K562 (cell line): Measurements from ENCODE around the gene AP3M1. TPM values are rescaled to one million over a fixed set of nuclear protein-coding genes. Genes with fewer than 3 reads are reported as not detected.

Experiments used
- BMI1 ChIP-seq: fragments of 150-350 bp; IDR thresholded peaks from 2 replicates; pipeline ENCODE4 v1.6.1; 2014; ENCODE audit warnings: low read length
- BRCA1 ChIP-seq, 2 experiments: fragments of 450-650 bp in 1 of 2; sonication (generic) in 1 of 2; formaldehyde crosslinking in 1 of 2; IDR thresholded peaks; 2 replicates each; pipeline versions ENCODE4 v1.5.0 to v1.6.1; 2017 to 2020; ENCODE audit warnings: mild to moderate bottlenecking in 1 of 2, missing genetic modification reagents in 1 of 2
- CC2D1A ChIP-seq: fragments of 450-650 bp; IDR thresholded peaks from 2 replicates; pipeline ENCODE4 v1.6.1; 2017; ENCODE audit warnings: mild to moderate bottlenecking
- CEBPG ChIP-seq, 3 experiments: fragments of 200-800 bp in 1 of 3; sonication (Bioruptor generic) in 1 of 3; sonication (generic) in 1 of 3; formaldehyde crosslinking in 1 of 3; IDR thresholded peaks in 2 of 3; conservative IDR thresholded peaks in 1 of 3; 2 replicates each; pipeline versions ENCODE4 v1.6.1 to v1.8.0; 2016 to 2022; ENCODE audit warnings: missing compliant biosample characterization in 2 of 3, missing genetic modification characterization in 2 of 3, mild to moderate bottlenecking in 1 of 3, missing genetic modification reagents in 1 of 3
- DMBX1 ChIP-seq: fragments of 250-450 bp; sonication (Bioruptor Pico); IDR thresholded peaks from 2 replicates; pipeline ENCODE4 v1.8.0; 2022; ENCODE audit warnings: inconsistent platforms, mild to moderate bottlenecking, moderate library complexity, borderline replicate concordance
- ESRRA ChIP-seq: fragments of 450-650 bp; IDR thresholded peaks from 2 replicates; pipeline ENCODE4 v1.6.1; 2014; ENCODE audit warnings: low read depth, mild to moderate bottlenecking, moderate library complexity, borderline replicate concordance
- MAX ChIP-seq: sonication (generic); formaldehyde crosslinking; IDR thresholded peaks from 2 replicates; pipeline ENCODE4 v1.9.0; 2022; ENCODE audit warnings: mild to moderate bottlenecking, missing genetic modification reagents
- MBD2 ChIP-seq: sonication (generic); IDR thresholded peaks from 2 replicates; pipeline ENCODE4 v1.6.1; 2016; ENCODE audit warnings: low read depth, borderline replicate concordance
- NCOA6 ChIP-seq: fragments of 450-650 bp; IDR thresholded peaks from 2 replicates; pipeline ENCODE4 v1.6.1; 2017; ENCODE audit warnings: mild to moderate bottlenecking
- RBM17 ChIP-seq: fragments of 200-400 bp; formaldehyde crosslinking; IDR thresholded peaks from 2 replicates; pipeline ENCODE4 v1.6.1; 2017; ENCODE audit warnings: low read depth, mild to moderate bottlenecking, low read length, borderline replicate concordance
- RFX7 ChIP-seq: fragments of 250-450 bp; sonication (Bioruptor Pico); IDR thresholded peaks from 2 replicates; pipeline ENCODE4 v1.5.1; 2021; ENCODE audit warnings: mild to moderate bottlenecking
- SLC30A9 ChIP-seq: fragments of 250-450 bp; sonication (Bioruptor Pico); IDR thresholded peaks from 2 replicates; pipeline ENCODE4 v1.8.0; 2022; ENCODE audit warnings: mild to moderate bottlenecking, moderate library complexity
- TEAD1 ChIP-seq, 2 experiments: fragments of 450-650 bp in 1 of 2; sonication (generic) in 1 of 2; formaldehyde crosslinking; IDR thresholded peaks; 2 replicates each; pipeline versions ENCODE4 v1.4.0 to v1.8.0; 2020 to 2022; ENCODE audit warnings: mild to moderate bottlenecking in 2 of 2, missing genetic modification reagents in 1 of 2
- ZBTB40 ChIP-seq, 2 experiments: fragments of 450-650 bp in 1 of 2; sonication (generic) in 1 of 2; formaldehyde crosslinking in 1 of 2; IDR thresholded peaks; 2 replicates each; pipeline versions ENCODE4 v1.7.1 to v1.9.0; 2016 to 2022; ENCODE audit warnings: inconsistent platforms in 1 of 2, mild to moderate bottlenecking in 1 of 2, missing genetic modification reagents in 1 of 2
- ZFPM2 ChIP-seq: fragments of 250-450 bp; sonication (Bioruptor Pico); IDR thresholded peaks from 2 replicates; pipeline ENCODE4 v1.5.1; 2022; ENCODE audit warnings: mild to moderate bottlenecking
- ZNF655 ChIP-seq: fragments of 250-450 bp; sonication (Bioruptor Pico); IDR thresholded peaks from 2 replicates; pipeline ENCODE4 v1.5.0; 2021
- ZNF778 ChIP-seq: fragments of 450-650 bp; formaldehyde crosslinking; IDR thresholded peaks from 2 replicates; pipeline ENCODE4 v1.4.0; 2020; ENCODE audit warnings: mild to moderate bottlenecking, moderate library complexity
- polyA plus RNA-seq, 8 experiments: library from polyadenylated mRNA; depleted of rRNA in 4 of 8; stranded (reverse) in 5 of 8; unstranded in 3 of 8; fragments of >200 nt; fragmentation: Nextera tagmentation in 2 of 8; fragmentation: Illumina TruSeq in 1 of 8; extraction: Ambion mirVana in 2 of 8; extraction: Trizol in 1 of 8; gene quantifications; 2 replicates each; pipeline versions ENCODE4 v1.2.1 to v1.2.3, GENCODE V29; 2011 to 2014; ENCODE audit warnings: inconsistent platforms in 1 of 8, missing spikeins in 1 of 8
- total RNA-seq, 7 experiments: library from RNA; depleted of rRNA in 6 of 7; stranded (reverse); fragments of >200 nt in 6 of 7; fragmentation: Illumina TruSeq in 2 of 7; extraction: Trizol in 2 of 7; gene quantifications; 2 replicates each; pipeline versions ENCODE4 v1.2.1 to v1.2.3, GENCODE V29; 2011 to 2021; ENCODE audit warnings: low replicate concordance in 1 of 7

The AP3M1 gene
- total and polyA plus RNA-seq, 9 of the 15 experiments (the other 6 are each of a cell fraction or from before 2014, with no cell fraction given): 44.3 to 135 (median 67.6) TPM

GRCh38 chr10:74178042-74178791 lies 27.6 kb upstream of the AP3M1 start (continued):
- no peak for TF ChIP-seq BRCA1 (IDR thresholded peaks at IDR 0.05)
- TF ChIP-seq BRCA1 (CRISPR knock-in tag; IDR thresholded peaks at IDR 0.05): no peak
- no peak for TF ChIP-seq ZNF778 (CRISPR knock-in tag)
- TF ChIP-seq DMBX1 (CRISPR knock-in tag): no peak
- no peak for TF ChIP-seq MBD2
- no peak for TF ChIP-seq RBM17
- no peak for TF ChIP-seq RFX7
- TF ChIP-seq SLC30A9: no peak
- no peak for TF ChIP-seq ZBTB40 (IDR thresholded peaks at IDR 0.05)
- TF ChIP-seq ZBTB40 (CRISPR knock-in tag; IDR thresholded peaks at IDR 0.05): no peak
- TF ChIP-seq BMI1: no peak
- TF ChIP-seq ESRRA: no peak
- TF ChIP-seq TEAD1 (CRISPR knock-in tag; IDR thresholded peaks at IDR 0.05): no peak
- TF ChIP-seq NCOA6: no peak
- TF ChIP-seq ZFPM2 (CRISPR knock-in tag): no peak
- TF ChIP-seq CC2D1A: no peak
- no peak for TF ChIP-seq CEBPG (CRISPR knock-in tag; IDR thresholded peaks at IDR 0.05)
- peak; percentile 9 to 41; a peak in 1 of 4 replicates for TF ChIP-seq CEBPG (tag; conservative IDR thresholded peaks at IDR 0.05 in 1 of 2, IDR thresholded peaks at IDR 0.05 in 1 of 2)
- TF ChIP-seq MAX (CRISPR knock-in tag): no peak
- 0 out of 2 replicates have a peak, but pooled peaks have one; percentile 56 for TF ChIP-seq ZNF655 (CRISPR knock-in tag)
